ENCODE results near the gene CDKN2AIP. TPM values are rescaled to one million over a fixed set of nuclear protein-coding genes. Genes with fewer than 3 reads are reported as not detected.
A peak's percentile ranks its signal among the peaks of the same experiment; 100 is the strongest.

CDKN2AIP gene
- total RNA-seq, 1 donor from 2014 or later, result 29.7 TPM

- no peak overlapping the region for H3K27ac Mint-ChIP-seq
Observed at GRCh38 chr4:183435803-183436202, 8.6 kb upstream of the CDKN2AIP start.

GRCh38 chr4:183436417-183436816, 8.0 kb upstream of the CDKN2AIP start:
- peak overlapping the region; percentile 69 for H3K27ac Mint-ChIP-seq
- no peaks in the 10 kb centered on the region for H3K27me3 Mint-ChIP-seq
- no peak overlapping the region for H3K4me3 Mint-ChIP-seq

More at GRCh38 chr4:183435803-183436202, 8.6 kb upstream of the CDKN2AIP start:
- H3K36me3 Mint-ChIP-seq, result no peaks in the 10 kb centered on the region
- H3K27me3 Mint-ChIP-seq, result no peaks in the 10 kb centered on the region
- peaks cover 8% of the 10 kb centered on the region for H3K9me3 Mint-ChIP-seq
- TF ChIP-seq CTCF (conservative IDR thresholded peaks at IDR 0.05), result no peak
- peak; percentile 48 for DNase-seq (ENCODE audit: extremely low spot score, unreplicated experiment)
- no peak overlapping the region for H3K4me3 Mint-ChIP-seq
- peaks cover 12% of the 10 kb centered on the region for H3K4me1 Mint-ChIP-seq (ENCODE audit: unreplicated experiment)

DNA sequence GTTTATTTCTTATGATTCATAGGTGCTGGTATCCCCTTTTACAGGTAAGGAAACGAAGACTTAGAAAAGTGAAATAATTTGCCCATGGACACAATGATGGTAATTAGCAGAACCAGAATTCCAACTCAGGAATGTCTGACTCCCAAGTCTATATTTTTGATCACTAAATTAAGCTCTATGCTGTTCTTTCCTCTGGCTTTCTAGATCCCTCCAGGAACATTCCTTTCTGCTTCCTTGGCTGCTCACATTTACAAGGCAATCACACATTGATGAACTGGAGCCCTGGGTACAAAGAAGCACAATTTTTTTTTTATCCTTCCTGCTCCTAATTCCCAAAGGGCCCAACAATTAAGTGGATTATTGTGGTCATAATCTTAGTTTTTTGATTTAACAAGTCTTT, 7.0 kb upstream of the CDKN2AIP start:
- Mint-ChIP-seq H3K27ac (peak overlapping the region; percentile 94), H3K4me1 (ENCODE audit: unreplicated experiment) (peaks cover 10% of the 10 kb centered on the region), H3K36me3 (no peaks in the 10 kb centered on the region), H3K27me3 (no peaks in the 10 kb centered on the region), H3K9me3 (peaks cover 8% of the 10 kb centered on the region), H3K4me3 (no peak overlapping the region)
- no peak for TF ChIP-seq CTCF (conservative IDR thresholded peaks at IDR 0.05)
- DNase-seq (ENCODE audit: extremely low spot score, unreplicated experiment), result no peak

More at GRCh38 chr4:183436417-183436816, 8.0 kb upstream of the CDKN2AIP start:
- H3K4me1 Mint-ChIP-seq (ENCODE audit: unreplicated experiment), result peaks cover 10% of the 10 kb centered on the region
- H3K9me3 Mint-ChIP-seq, result peaks cover 8% of the 10 kb centered on the region
- no peaks in the 10 kb centered on the region for H3K36me3 Mint-ChIP-seq
- TF ChIP-seq CTCF (conservative IDR thresholded peaks at IDR 0.05), result no peak
- DNase-seq (ENCODE audit: extremely low spot score, unreplicated experiment), result peak; percentile 39

- H3K9me3 Mint-ChIP-seq, result peaks cover 8% of the 10 kb centered on the region
- peak overlapping the region; percentile 72 for H3K4me3 Mint-ChIP-seq
- peak; percentile 13 for DNase-seq (ENCODE audit: extremely low spot score, unreplicated experiment)
- no peak for TF ChIP-seq CTCF (conservative IDR thresholded peaks at IDR 0.05)
- no peaks in the 10 kb centered on the region for H3K27me3 Mint-ChIP-seq
- H3K36me3 Mint-ChIP-seq, result no peaks in the 10 kb centered on the region
- H3K4me1 Mint-ChIP-seq (ENCODE audit: unreplicated experiment), result peaks cover 14% of the 10 kb centered on the region
- peak overlapping the region; percentile 94 for H3K27ac Mint-ChIP-seq
Observed at GRCh38 chr4:183438458-183439113, 5.8 kb upstream of the CDKN2AIP start.

DNA sequence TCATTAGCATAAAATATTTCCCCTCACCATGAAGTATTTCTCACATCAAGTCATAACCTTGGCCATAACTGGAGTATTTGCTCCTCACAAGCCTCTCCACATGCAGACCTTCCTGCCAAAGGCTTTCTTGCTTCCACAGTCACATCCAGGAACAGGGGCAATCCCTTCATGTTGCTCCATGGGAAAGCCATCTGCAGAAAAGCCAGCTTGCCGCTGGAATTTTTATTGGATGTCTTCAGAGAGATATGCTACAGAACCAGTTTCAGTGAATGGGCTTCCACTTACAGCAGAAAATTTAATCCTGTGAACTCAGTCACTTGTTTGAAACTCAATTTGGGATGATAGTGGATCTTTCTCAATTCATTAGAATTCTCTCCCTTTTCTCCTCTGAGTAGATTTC, 3.2 kb upstream of the CDKN2AIP start:
- peaks cover 8% of the 10 kb centered on the region for H3K9me3 Mint-ChIP-seq
- no peak for DNase-seq (ENCODE audit: extremely low spot score, unreplicated experiment)
- H3K4me3 Mint-ChIP-seq, result no peak overlapping the region
- peaks cover 15% of the 10 kb centered on the region for H3K4me1 Mint-ChIP-seq (ENCODE audit: unreplicated experiment)
- peak overlapping the region; percentile 75 for H3K27ac Mint-ChIP-seq
- no peaks in the 10 kb centered on the region for H3K27me3 Mint-ChIP-seq
- peaks cover 9% of the 10 kb centered on the region for H3K36me3 Mint-ChIP-seq
- TF ChIP-seq CTCF (conservative IDR thresholded peaks at IDR 0.05), result no peak
